HG03571 (cell line): ENCODE results near the gene GNA14.
"Not testable (repeated sequence)": the region's sequence is repeated elsewhere in the genome, so short reads cannot be mapped to it uniquely, and the experiment has no call there.

Experiments used
- ATAC-seq: cut with Tn5 transposase; IDR thresholded peaks from one replicate; pipeline ENCODE4 v1.9.1; 2021; ENCODE audit not compliant: unreplicated experiment

Gene GNA14

DNA sequence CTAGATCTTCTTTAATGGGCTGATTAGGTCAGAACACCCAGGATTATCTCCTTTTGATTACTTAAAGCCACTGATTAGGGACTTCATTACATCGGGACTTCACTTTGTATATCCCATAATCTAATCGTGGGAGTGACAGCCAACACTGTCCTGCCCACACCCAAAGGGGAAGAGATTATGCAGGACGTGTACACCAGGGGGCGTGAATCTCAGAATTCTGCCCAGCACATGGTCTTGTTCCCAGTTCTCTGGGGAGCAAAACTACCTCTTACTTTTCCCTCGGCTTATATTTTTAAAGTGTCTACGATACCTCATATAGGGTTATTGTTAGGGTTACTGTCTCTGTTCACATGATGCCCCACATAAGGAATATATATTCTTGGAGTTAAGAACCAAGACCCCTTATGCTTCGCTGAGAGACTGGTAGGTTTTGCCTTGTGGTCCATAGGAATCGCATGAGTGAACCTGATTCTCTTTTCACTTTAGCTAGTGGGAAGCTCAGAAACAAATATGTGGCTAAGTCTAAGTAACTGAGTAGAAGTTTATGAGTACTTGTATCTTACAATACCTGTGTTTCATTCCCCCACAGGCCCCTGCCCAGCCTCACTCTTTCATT is 192.7 kb downstream of the GNA14 start:
- no peak for ATAC-seq

- ATAC-seq: no peak
Observed at GRCh38 chr9:77454663-77455062, 193.5 kb downstream of the GNA14 start.

- no peak for ATAC-seq
Observed at GRCh38 chr9:77453825-77454647, 194.1 kb downstream of the GNA14 start.

GRCh38 chr9:77451507-77451906 is 196.6 kb downstream of the GNA14 start:
- ATAC-seq: no peak

DNA sequence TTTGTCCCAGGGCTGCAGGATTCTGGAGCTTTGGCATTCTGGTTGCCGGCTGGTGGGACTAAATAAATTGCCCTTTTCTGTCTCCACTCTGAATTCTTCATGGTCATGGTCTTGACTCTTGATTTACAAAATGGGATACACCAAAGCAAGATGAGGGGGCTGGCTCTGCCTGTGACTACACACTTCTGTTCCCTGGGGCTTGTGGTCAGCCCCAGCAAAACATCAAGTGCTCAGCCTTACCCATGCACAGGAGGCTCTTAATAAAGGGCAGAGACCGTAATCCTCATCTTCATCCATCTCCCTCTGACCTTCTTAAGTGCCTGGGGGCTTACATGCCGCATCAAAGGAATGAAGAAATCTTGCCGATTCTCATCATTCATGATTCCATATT is 198.0 kb downstream of the GNA14 start:
- ATAC-seq: no peak

- ATAC-seq: no peak
Observed at GRCh38 chr9:77449240-77450084, 198.7 kb downstream of the GNA14 start.

- ATAC-seq: no peak
Observed at GRCh38 chr9:77447646-77448045, 200.5 kb downstream of the GNA14 start.

DNA sequence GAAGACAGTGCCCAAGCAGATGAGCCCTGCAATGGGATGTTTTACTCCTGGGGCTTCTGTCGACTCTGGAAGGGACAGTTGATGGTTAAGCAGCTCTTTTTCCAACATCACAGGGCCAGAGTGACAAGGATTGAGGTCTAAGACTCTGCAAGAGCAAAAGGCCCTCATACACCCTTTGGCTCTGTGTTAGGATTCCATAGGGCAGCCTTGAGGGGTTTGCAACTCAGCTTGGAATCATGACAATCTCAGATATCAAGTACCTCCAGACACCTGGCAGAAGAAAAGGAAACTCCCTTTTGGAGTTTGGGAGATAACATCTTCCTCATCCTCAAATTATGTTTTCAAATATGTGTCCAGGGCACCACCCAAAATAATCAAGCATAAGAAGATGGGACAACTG is 205.7 kb downstream of the GNA14 start:
- no peak for ATAC-seq

GRCh38 chr9:77441124-77441523 is 207.0 kb downstream of the GNA14 start:
- ATAC-seq: not testable (repeated sequence)

GRCh38 chr9:77440057-77440456 is 208.1 kb downstream of the GNA14 start:
- ATAC-seq: no peak

- no peak for ATAC-seq
Observed at GRCh38 chr9:77438653-77439052, 209.5 kb downstream of the GNA14 start.

GRCh38 chr9:77435688-77436087 is 212.4 kb downstream of the GNA14 start:
- ATAC-seq: no peak

GRCh38 chr9:77435277-77435676 is 212.8 kb downstream of the GNA14 start:
- no peak for ATAC-seq

- ATAC-seq: peak; percentile 80
Observed at GRCh38 chr9:77433675-77434445, 214.3 kb downstream of the GNA14 start.

GRCh38 chr9:77432053-77432452 is 216.1 kb downstream of the GNA14 start:
- no peak for ATAC-seq

GRCh38 chr9:77429928-77430327 is 218.2 kb downstream of the GNA14 start:
- no peak for ATAC-seq

GRCh38 chr9:77427256-77427927 is 220.7 kb downstream of the GNA14 start:
- ATAC-seq: no peak

DNA sequence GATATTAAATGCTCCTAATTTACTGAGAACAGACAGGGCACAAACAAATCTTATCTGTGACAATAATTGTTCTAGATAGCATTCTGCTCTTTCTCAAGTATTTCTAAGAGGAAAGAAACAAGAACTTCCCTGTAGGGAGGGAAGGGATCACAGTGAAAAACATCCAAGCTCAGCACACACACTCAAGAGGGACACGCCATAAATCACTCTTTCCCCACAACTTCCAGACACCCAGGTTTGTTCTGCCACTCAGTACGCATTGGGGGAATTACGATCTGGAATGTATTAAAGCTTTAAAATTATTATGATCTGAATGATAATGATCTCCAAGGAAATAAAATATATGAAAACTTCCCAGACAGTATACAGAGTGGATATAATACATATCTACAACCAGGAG is 221.4 kb downstream of the GNA14 start:
- ATAC-seq: no peak

GRCh38 chr9:77424993-77425392 is 223.1 kb downstream of the GNA14 start:
- ATAC-seq: no peak

DNA sequence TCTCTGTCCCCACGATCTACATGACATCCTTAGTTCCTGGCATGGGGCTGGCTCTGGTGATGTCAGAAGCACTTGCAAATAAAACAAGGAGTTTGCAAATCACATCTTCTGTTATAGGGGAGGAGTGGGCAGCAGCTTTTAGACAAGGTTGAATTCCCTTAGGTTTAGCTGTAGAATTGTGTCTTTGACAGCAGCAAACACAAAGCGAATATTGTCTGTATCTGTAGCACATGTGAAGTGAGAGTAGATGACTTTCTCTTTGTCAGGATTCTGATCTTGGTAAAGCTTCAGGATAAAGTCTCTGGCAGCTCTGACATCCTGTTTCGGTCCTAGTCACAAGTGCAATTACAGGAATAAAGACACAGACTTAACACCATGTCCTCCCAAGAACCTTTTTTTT is 224.3 kb downstream of the GNA14 start:
- no peak for ATAC-seq
